Astrocyte (in vitro differentiated cells and primary cell): ENCODE data around the gene ARID5A. TPM values are rescaled to one million over a fixed set of nuclear protein-coding genes. Genes with fewer than 3 reads are reported as not detected.

Source experiments
- DNase-seq: peaks from one replicate; pipeline ENCODE4 v3.0.0-alpha.2; 2010; ENCODE audit warnings: low read depth
- FAIRE-seq: peaks from 2 replicates; lab custom pipeline; 2011; peaks lifted over from hg19 to GRCh38; lab: Jason Lieb, UNC
- H2AFZ ChIP-seq: 2 replicates; pipeline ENCODE4 v1.6.0; 2012; ENCODE audit warnings: low read depth, low read length, inconsistent platforms
- H3K27ac ChIP-seq: 2 replicates; pipeline ENCODE4 v1.5.1; 2011; ENCODE audit warnings: low read depth, low read length, inconsistent platforms
- H3K27me3 ChIP-seq: 2 replicates; pipeline ENCODE4 v1.6.0; 2011; ENCODE audit warnings: low read length, inconsistent platforms; ENCODE audit not compliant: insufficient read depth
- H3K36me3 ChIP-seq: 2 replicates; pipeline ENCODE4 v1.5.1; 2011; ENCODE audit warnings: low read length, inconsistent platforms; ENCODE audit not compliant: insufficient read depth
- H3K4me1 ChIP-seq: 2 replicates; pipeline ENCODE4 v1.5.1; 2011; ENCODE audit warnings: low read length, inconsistent platforms; ENCODE audit not compliant: insufficient read depth
- H3K4me2 ChIP-seq: 2 replicates; pipeline ENCODE4 v1.6.0; 2012; ENCODE audit warnings: low read length, inconsistent platforms
- H3K4me3 ChIP-seq: 2 replicates; pipeline ENCODE4 v1.5.1; 2011; ENCODE audit warnings: low read depth, mild to moderate bottlenecking, low read length, inconsistent platforms; ENCODE audit not compliant: insufficient read depth
- H3K79me2 ChIP-seq: 2 replicates; pipeline ENCODE4 v1.6.0; 2012; ENCODE audit warnings: mild to moderate bottlenecking, low read length, inconsistent platforms; ENCODE audit not compliant: insufficient read depth
- H3K9ac ChIP-seq: 2 replicates; pipeline ENCODE4 v1.6.0; 2012; ENCODE audit warnings: mild to moderate bottlenecking, low read length, inconsistent platforms
- H3K9me3 ChIP-seq: 2 replicates; pipeline ENCODE4 v1.5.1; 2012; ENCODE audit warnings: low read depth, mild to moderate bottlenecking, low read length, inconsistent platforms; ENCODE audit not compliant: insufficient read depth
- H4K20me1 ChIP-seq: 2 replicates; pipeline ENCODE4 v1.6.0; 2012; ENCODE audit warnings: low read length, inconsistent platforms; ENCODE audit not compliant: insufficient read depth
- H3K27ac Mint-ChIP-seq: one replicate; pipeline ENCODE4 v1.8.0; 2021; ENCODE audit warnings: mild to moderate bottlenecking, mixed read lengths; ENCODE audit not compliant: unreplicated experiment
- H3K27me3 Mint-ChIP-seq: one replicate; pipeline ENCODE4 v1.8.0; 2021; ENCODE audit warnings: low read depth, mixed read lengths; ENCODE audit not compliant: unreplicated experiment
- H3K36me3 Mint-ChIP-seq: one replicate; pipeline ENCODE4 v1.8.0; 2021; ENCODE audit warnings: low read depth, mixed read lengths; ENCODE audit not compliant: unreplicated experiment
- H3K4me1 Mint-ChIP-seq: one replicate; pipeline ENCODE4 v1.8.0; 2021; ENCODE audit warnings: low read depth, mixed read lengths; ENCODE audit not compliant: unreplicated experiment
- H3K4me3 Mint-ChIP-seq: one replicate; pipeline ENCODE4 v1.8.0; 2021; ENCODE audit warnings: mild to moderate bottlenecking, moderate library complexity, mixed read lengths; ENCODE audit not compliant: unreplicated experiment
- H3K9me3 Mint-ChIP-seq: one replicate; pipeline ENCODE4 v1.8.0; 2021; ENCODE audit warnings: mild to moderate bottlenecking, mixed read lengths; ENCODE audit not compliant: unreplicated experiment
- EZH2 ChIP-seq: IDR thresholded peaks from 2 replicates; pipeline ENCODE4 v1.6.1; 2012; ENCODE audit warnings: mild to moderate bottlenecking, low read length, inconsistent platforms; ENCODE audit not compliant: insufficient read depth
- total RNA-seq: library from RNA; stranded (reverse); gene quantifications from 2 replicates; pipeline ENCODE4 v1.2.1, GENCODE V29; 2021
- TF ChIP-seq, protein P1 (sequence below): IDR thresholded peaks from 2 replicates; pipeline ENCODE4 v1.5.1; 2011; ENCODE audit warnings: low read depth, mild to moderate bottlenecking, inconsistent platforms, low read length, moderate library complexity; ENCODE audit not compliant: insufficient read depth

The ARID5A gene
- total RNA-seq, 1 donor from 2014 or later, result 11.8 TPM

DNA sequence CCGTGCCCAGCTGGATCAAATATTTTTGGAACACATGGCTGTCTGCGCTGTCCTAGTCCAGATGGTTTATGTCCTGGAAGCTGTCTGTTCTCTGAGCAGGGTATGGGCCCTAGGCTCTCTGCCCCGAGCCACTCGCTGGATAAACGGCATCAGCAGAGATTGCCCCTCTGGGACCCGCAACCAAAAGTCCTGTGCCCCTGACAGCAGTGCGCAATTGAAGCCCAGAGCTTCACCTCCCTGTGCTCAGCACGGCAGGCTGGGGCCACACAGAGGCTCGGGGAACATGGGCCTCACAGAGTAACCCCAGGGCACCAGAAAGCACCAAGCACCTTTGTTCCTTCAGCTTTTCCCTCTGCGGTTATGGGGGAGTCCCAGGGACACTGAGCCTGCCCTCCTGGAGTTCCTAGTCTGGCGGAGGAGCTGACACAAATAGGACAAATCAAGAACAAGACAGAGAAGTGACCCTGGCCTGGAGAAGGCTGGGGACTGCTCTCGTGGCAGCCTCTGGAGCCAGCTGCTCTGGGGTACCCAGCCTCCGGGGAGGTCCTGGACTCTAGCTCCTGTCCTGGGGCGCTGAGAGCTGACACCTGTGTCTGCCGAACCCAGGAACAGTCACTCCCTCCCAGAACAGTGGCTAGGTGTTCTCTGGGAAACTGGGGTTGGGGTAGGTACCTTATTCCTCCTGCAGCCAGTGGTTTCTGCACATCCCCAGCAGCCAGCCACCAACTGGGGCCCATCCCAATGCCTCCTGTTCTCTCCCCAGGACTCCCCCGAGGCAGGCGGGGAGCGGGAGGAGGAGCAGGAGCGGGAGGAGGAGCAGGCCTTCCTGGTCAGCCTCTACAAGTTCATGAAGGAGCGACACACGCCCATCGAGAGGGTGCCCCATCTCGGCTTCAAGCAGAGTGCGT is 12.3 kb downstream of the ARID5A start:
- DNase-seq, result no peak
- TF ChIP-seq, protein P1, sequence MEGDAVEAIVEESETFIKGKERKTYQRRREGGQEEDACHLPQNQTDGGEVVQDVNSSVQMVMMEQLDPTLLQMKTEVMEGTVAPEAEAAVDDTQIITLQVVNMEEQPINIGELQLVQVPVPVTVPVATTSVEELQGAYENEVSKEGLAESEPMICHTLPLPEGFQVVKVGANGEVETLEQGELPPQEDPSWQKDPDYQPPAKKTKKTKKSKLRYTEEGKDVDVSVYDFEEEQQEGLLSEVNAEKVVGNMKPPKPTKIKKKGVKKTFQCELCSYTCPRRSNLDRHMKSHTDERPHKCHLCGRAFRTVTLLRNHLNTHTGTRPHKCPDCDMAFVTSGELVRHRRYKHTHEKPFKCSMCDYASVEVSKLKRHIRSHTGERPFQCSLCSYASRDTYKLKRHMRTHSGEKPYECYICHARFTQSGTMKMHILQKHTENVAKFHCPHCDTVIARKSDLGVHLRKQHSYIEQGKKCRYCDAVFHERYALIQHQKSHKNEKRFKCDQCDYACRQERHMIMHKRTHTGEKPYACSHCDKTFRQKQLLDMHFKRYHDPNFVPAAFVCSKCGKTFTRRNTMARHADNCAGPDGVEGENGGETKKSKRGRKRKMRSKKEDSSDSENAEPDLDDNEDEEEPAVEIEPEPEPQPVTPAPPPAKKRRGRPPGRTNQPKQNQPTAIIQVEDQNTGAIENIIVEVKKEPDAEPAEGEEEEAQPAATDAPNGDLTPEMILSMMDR, result no peak
- no peak for TF ChIP-seq EZH2

DNA sequence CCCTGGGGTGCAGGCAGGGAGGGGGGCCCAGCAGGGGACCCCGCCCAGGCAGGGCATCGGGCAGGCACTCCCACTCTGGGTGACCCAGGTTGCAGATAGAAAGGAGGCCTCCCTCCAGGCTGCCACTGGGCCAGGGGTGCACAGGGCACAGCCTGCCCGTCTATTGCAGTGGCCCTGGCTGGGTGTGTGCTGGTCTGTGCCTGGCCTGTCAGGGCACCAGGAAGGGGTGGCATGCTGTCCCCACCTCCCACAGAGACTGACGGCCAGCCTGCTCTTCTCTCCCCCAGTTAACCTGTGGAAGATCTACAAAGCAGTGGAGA is 12.9 kb downstream of the ARID5A start:
- no peak overlapping the region for H3K4me3 Mint-ChIP-seq
- no peak overlapping the region for H2AFZ ChIP-seq

More for the DNA sequence above, 12.3 kb downstream of the ARID5A start:
- Mint-ChIP-seq H3K27me3 (no peaks in the 10 kb centered on the region), H3K36me3 (peaks cover 21% of the 10 kb centered on the region), H3K4me1 (peaks cover 2% of the 10 kb centered on the region), H3K27ac (no peak overlapping the region), H3K9me3 (peaks cover 4% of the 10 kb centered on the region), H3K4me3 (no peak overlapping the region)
- Histone ChIP-seq H4K20me1 (peaks cover 44% of the 10 kb centered on the region), H3K27me3 (no peaks in the 10 kb centered on the region), H3K4me3 (no peak overlapping the region), H3K9ac (no peak overlapping the region), H3K9me3 (no peaks in the 10 kb centered on the region), H3K4me2 (no peak overlapping the region), H3K79me2 (peaks cover 6% of the 10 kb centered on the region), H2AFZ (no peak overlapping the region), H3K36me3 (no peaks in the 10 kb centered on the region), H3K4me1 (peaks cover 7% of the 10 kb centered on the region), H3K27ac (no peak overlapping the region)
- no peak for FAIRE-seq

More for the DNA sequence above, 12.9 kb downstream of the ARID5A start:
- Mint-ChIP-seq H3K27me3 (no peaks in the 10 kb centered on the region), H3K36me3 (peaks cover 20% of the 10 kb centered on the region), H3K4me1 (peaks cover 2% of the 10 kb centered on the region), H3K9me3 (peaks cover 3% of the 10 kb centered on the region), H3K27ac (no peak overlapping the region)
- peaks cover 6% of the 10 kb centered on the region for H3K79me2 ChIP-seq
- no peak for TF ChIP-seq EZH2
- TF ChIP-seq, protein P1, result no peak
- FAIRE-seq (no peak), DNase-seq (no peak)
- H4K20me1 ChIP-seq, result peaks cover 37% of the 10 kb centered on the region
- H3K4me1 ChIP-seq, result peaks cover 7% of the 10 kb centered on the region
- H3K27me3 ChIP-seq, result no peaks in the 10 kb centered on the region
- no peak overlapping the region for H3K4me3 ChIP-seq
- H3K4me2 ChIP-seq, result no peak overlapping the region
- no peak overlapping the region for H3K27ac ChIP-seq
- no peaks in the 10 kb centered on the region for H3K9me3 ChIP-seq
- no peak overlapping the region for H3K9ac ChIP-seq
- H3K36me3 ChIP-seq, result no peaks in the 10 kb centered on the region
